PC-3 (cell line): ENCODE data around the gene TDRD7.

Experiments used
- CTCF ChIP-seq: fragments of 300-600 bp; sonication (generic); conservative IDR thresholded peaks from 2 replicates; pipeline ENCODE4 v1.5.1; 2017; ENCODE audit warnings: antibody characterized with exemption, low read depth, mild to moderate bottlenecking, low read length
- EZH2 ChIP-seq: fragments of 300-600 bp; sonication (generic); IDR thresholded peaks from one replicate; pipeline ENCODE4 v1.6.1; 2017; ENCODE audit warnings: antibody characterized with exemption, mild to moderate bottlenecking, low read length; ENCODE audit not compliant: unreplicated experiment
- EZH2phosphoT487 ChIP-seq: fragments of 300-600 bp; sonication (generic); IDR thresholded peaks from 2 replicates; pipeline ENCODE4 v1.6.1; 2018; ENCODE audit warnings: mild to moderate bottlenecking, antibody characterized with exemption, low read length, borderline replicate concordance

- TF ChIP-seq EZH2 (no peak), CTCF (no peak), EZH2phosphoT487 (no peak)
Measured at GRCh38 chr9:97431044-97431441, 19.1 kb downstream of the TDRD7 start.
